Measurements from ENCODE around the gene C5orf22.
"Not testable (repeated sequence)": the region's sequence is repeated elsewhere in the genome, so short reads cannot be mapped to it uniquely, and the experiment has no call there.

The C5orf22 gene

GRCh38 chr5:31531888-31532547, at the start of gene C5orf22, which contains the start of gene DROSHA:
Gene C5orf22, plus strand, starts transcription at chr5:31532301. Its CDS starts 92 bp downstream, at chr5:31532393.
Gene DROSHA, minus strand, starts transcription at chr5:31532093. Its CDS starts 3,034 bp downstream, at chr5:31529059.
- DNase-seq, result peak; percentile 92

DNA sequence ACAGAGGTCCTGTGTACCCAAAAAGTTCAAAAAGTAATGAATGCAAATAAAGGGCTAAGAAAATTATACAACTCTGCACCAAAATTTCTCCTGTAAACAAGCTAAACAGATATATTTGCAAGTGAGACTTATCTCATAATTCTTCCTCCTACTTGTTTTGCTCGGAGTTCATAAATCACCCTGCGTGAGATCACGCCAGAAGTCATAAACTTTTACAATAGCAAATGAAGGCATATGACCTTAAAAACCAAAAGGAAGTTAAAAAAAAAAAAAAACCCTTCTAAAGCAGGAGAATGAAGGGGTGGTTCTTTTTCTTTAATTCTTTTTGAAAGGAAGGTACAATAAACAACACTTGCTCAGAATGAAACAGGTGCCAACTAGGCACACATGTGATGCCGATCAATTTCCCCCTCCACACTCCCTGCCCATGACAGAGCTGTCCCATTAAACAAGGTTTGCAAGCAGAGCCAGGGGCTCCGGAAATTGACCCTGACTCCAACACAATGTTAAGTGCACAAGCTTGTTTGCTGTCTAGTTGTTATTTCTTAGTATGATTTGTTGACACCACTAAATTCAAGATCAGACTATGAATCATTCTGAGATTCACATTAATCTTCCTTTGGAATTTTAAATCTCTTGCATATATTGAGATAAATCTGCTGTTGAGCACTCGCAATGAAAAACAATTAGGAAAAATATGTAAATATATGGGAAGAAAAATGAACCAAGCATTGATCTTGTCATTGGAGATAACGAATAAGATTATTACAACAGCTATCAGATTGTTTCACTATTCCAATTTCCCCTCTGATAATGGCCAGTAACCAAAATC, 46.5 kb upstream of the C5orf22 start:
- DNase-seq, result no peak

- no peak for DNase-seq
These were observed 45.7 kb upstream of the C5orf22 start for GRCh38 chr5:31486441-31486840.

DNA sequence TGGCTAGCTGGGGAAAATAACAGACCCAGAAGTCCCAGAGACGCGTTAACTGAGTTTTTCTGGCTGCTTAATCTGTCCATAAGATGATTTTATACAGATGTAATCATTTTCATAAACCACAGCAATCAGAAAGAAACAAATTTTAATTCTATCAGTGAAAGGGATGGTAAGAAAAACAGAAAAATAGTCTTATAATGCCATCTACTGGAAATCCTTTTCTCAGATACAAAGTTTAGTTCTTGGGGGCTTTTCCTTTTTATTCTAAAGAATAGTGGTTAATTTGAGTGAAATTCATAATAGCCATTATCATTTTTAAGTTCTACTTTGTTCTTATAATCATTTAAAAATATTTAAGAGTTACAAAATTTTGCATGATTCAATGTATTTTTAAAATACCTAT, 44.6 kb upstream of the C5orf22 start:
- no peak for DNase-seq

DNA sequence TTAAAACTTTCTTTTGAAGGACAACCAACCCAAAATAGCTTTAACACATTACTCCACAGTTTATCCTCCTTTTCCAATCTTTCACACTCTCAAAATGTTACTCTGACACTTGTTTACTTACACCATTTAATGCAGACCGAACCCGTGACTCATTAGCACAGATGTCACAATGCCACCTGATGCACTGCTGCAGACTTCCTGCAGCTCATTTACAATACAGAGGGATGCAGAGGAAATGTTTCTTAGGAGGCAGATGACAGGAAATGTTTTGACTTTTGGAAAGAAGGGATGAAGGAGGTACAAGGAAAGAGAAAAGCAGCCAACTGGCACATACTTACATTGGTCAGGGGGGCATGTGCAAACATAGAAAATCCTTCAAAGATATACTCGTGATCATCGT, 39.2 kb upstream of the C5orf22 start:
- no peak for DNase-seq

DNA sequence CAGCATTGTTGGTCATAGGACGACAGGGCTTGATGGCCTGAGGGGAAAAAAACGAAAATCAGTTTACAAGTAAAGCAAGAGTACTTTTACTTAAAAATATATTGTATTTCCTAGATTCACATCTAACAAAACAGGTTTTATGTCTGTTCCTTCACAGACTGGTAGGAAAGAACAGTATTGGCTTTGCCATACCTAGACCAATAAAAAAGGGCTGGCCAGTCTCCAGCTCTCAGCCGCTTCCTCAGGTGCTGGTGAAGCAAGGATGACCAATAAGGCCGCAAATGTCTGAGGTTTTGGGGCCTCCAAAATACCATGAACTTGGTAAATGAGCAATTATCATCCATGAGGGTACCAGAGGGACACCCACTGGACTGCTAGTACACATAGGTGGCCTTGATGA, 36.8 kb upstream of the C5orf22 start:
- no peak for DNase-seq

- DNase-seq, result no peak
These were observed 35.8 kb upstream of the C5orf22 start for GRCh38 chr5:31496301-31496700.

DNA sequence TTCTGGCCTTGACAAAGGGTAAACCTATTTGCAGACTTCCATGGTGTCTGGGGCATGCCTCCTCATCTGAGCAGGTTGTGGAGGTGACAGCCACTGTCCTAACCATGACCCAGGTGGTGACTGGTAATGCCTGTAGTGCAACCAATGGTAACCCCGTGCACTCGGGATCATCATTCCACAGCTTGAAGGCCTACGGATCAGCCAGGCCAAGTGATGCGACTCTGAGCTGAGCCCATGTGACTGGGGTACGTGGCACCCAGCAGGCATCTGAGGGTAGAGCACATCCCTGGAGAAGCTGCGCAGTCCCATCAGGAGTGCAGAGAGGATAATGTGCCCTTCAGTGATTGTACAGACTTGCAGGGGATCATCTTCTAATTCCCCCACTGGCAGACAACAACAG, 35.2 kb upstream of the C5orf22 start:
- no peak for DNase-seq

GRCh38 chr5:31500256-31500655, 31.8 kb upstream of the C5orf22 start:
- no peak for DNase-seq

DNA sequence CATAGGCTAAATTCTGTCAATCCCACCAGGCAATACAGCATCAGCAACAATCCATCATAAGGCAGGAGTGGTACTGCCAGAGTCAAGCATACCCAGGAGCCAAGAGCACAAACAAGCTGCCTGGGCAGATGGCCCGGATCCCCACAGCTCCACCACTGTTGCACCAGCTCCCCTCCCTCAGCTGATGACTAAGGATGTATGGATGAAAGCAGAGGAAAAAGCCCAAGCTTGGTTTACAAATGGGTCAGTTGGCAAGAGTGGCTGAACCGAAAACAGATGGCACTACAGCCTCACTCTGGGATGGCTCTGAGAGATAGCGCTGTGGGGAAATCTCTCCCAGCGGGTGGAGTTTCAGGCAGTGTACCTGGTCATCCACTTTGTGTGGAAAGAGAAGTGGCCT, 29.6 kb upstream of the C5orf22 start:
- DNase-seq, result no peak

DNA sequence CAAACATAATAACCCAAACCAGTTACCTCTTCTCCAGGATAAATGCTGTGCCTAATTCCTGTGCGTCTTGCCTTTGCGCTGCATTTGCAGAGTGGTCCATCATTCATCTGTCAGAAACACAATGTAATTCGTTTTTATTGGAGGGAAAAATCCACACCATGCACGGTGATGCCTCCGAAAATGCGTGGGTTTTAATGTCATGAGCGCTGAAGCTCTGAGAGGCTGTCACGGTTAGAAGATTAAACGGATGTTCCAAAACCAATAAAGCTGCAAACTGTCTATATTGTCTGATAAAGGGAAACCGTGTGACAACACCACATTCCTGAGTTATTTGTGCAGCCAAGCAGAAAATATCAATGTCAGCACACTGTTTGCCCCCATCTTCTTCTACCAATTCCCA, 27.6 kb upstream of the C5orf22 start:
- no peak for DNase-seq

DNA sequence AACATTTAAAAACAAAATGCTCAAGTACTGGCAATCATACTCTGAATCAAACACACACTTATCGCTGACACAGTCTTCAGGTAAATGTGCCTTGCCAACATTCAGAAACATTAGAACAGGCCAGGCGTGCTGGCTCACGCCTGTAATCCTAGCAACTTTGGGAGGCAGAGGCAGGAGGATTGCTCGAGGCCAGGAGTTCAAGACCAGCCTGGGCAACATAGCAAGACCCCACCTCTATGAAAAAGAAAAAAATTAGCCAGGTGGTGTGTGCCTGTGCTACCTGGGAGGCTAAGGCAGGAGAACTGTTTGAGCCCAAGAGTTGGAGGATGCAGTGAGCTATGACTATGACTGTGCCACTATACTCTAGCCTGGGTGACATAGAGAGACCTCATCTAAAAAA, 20.8 kb upstream of the C5orf22 start:
- DNase-seq, result no peak

GRCh38 chr5:31516802-31517201, 15.3 kb upstream of the C5orf22 start:
- no peak for DNase-seq

GRCh38 chr5:31523041-31523440, 9.1 kb upstream of the C5orf22 start:
- DNase-seq, result no peak

- no peak for DNase-seq
These were observed 1.4 kb upstream of the C5orf22 start for GRCh38 chr5:31530541-31531265.

DNA sequence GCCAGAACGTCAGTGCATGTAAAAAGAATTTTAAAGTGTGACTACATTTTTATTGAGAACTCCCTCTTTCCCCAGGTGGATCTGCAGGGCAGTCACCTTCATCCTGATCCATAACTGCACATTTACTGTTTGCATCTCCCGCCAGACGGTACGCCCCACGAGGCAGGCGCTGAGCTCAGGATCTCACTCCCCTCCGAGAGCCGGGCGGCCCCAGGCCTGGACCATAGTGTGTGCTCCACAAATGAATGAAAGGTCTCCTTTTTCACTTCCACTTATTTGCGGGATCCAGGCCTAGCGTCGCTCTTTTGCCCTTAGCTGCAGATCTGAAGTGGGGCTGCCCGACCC, 586 bp upstream of the C5orf22 start:
- peak; percentile 21 for DNase-seq

GRCh38 chr5:31534527-31535046, 2.5 kb downstream of the C5orf22 start:
- DNase-seq, result no peak

DNA sequence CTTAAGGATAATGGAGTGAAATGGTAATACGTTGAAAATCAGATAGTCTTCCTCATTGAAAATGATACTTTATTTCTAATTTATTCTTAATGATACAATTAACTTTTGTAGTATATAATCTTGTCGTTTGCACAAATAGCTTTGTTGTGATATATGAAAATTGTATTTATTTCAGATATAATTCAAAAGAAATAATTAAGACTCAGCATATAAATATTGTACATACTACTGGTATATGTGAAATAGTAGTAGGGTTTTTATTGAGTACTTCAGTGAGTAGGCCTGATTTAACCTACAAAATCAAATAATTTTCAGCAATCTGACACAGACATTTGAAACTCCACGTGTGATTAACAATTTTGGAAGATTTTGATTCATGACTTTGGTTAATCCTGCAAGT, 4.8 kb downstream of the C5orf22 start:
- no peak for DNase-seq

DNA sequence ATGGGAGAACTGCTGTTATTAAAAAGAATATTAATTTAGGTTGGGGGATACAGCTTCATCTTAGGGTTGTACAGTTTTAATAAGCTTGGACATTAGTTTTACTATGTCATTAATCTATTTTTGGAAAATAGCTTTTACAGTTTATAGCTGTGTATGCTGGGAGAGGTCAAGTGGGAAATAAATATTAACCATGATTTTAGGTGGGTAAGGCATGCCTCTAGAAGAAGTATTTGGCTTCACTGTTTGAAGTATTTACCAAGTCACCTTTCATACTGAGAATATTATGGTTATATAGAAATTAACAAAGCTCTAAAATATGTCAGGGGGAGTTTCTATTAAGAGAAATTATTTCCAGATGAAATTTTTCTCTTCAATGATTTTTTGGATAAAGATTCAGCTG, 5.2 kb downstream of the C5orf22 start:
- DNase-seq, result no peak

GRCh38 chr5:31537851-31538250, 5.8 kb downstream of the C5orf22 start:
- DNase-seq, result no peak

GRCh38 chr5:31549114-31549513, 17.0 kb downstream of the C5orf22 start:
- not testable (repeated sequence) for DNase-seq

GRCh38 chr5:31551878-31552277, 19.8 kb downstream of the C5orf22 start:
- no peak for DNase-seq

DNA sequence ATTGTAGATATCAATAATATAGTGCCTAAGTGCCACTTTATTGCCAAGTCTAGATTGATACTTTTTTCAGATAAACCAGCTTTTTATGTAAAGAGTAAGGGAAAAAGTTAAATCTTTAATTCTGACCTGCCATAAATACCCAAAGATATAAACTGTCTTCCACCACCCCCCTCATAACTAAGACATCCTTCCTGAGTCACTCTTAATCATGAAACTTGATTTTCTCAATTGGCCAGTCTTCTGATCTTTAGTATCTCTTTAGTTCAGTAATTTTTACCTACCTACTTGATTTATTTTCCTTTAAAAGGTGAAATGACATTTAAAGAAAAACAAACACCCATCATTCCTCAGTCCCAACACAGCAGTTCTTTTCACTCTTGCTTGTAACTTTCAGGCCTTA, 21.8 kb downstream of the C5orf22 start:
- no peak for DNase-seq

GRCh38 chr5:31554552-31554951, 22.5 kb downstream of the C5orf22 start:
- no peak for DNase-seq

Measured in CD4-positive, alpha-beta T cell treated with Interleukin-17A for 4 hours (primary cell).